ENCODE data around the gene LIF.
A peak's percentile ranks its signal among the peaks of the same experiment; 100 is the strongest.

Gene LIF

GRCh38 chr22:30245985-30246813, at the start of gene LIF:
LIF (minus strand) TSS chr22:30246759; CDS start chr22:30246695, 64 bp downstream.
- DNase-seq: no peak

- DNase-seq: no peak
Observed at GRCh38 chr22:30296324-30296723, 49.8 kb upstream of the LIF start.

- DNase-seq: no peak
Observed at GRCh38 chr22:30295576-30295975, 49.0 kb upstream of the LIF start.

GRCh38 chr22:30294830-30295229, 48.3 kb upstream of the LIF start:
- DNase-seq: no peak

- no peak for DNase-seq
Observed at GRCh38 chr22:30294066-30294465, 47.5 kb upstream of the LIF start.

- DNase-seq: no peak
Observed at GRCh38 chr22:30293026-30293425, 46.5 kb upstream of the LIF start.

- no peak for DNase-seq
Observed at GRCh38 chr22:30292069-30292970, 45.8 kb upstream of the LIF start.

- no peak for DNase-seq
Observed at GRCh38 chr22:30291058-30291892, 44.7 kb upstream of the LIF start.

GRCh38 chr22:30290342-30291057, 43.9 kb upstream of the LIF start:
- DNase-seq: no peak

GRCh38 chr22:30289980-30290313, 43.4 kb upstream of the LIF start:
- DNase-seq: no peak

- DNase-seq: peak; percentile 92
Observed at GRCh38 chr22:30289141-30289979, 42.8 kb upstream of the LIF start, which contains the start of gene CASTOR1. CASTOR1 (minus strand) TSS chr22:30289505; CDS start chr22:30289497, 8 bp downstream.

- DNase-seq: no peak
Observed at GRCh38 chr22:30288419-30289140, 42.0 kb upstream of the LIF start.

GRCh38 chr22:30287648-30288418, 41.3 kb upstream of the LIF start:
- DNase-seq: peak; percentile 72

GRCh38 chr22:30286813-30287647, 40.5 kb upstream of the LIF start:
- peak; percentile 56 for DNase-seq

- no peak for DNase-seq
Observed at GRCh38 chr22:30286331-30286730, 39.8 kb upstream of the LIF start.

GRCh38 chr22:30285846-30286200, 39.3 kb upstream of the LIF start:
- no peak for DNase-seq

- DNase-seq: no peak
Observed at GRCh38 chr22:30285176-30285845, 38.8 kb upstream of the LIF start.

- DNase-seq: no peak
Observed at GRCh38 chr22:30284666-30285065, 38.1 kb upstream of the LIF start.

Measured in NCI-H1436 (cell line).